MG63 (cell line): ENCODE measurements around the gene VGLL4. TPM values are rescaled to one million over a fixed set of nuclear protein-coding genes. Genes with fewer than 3 reads are reported as not detected.

ENCODE experiments used
- DNase-seq: peaks from one replicate; pipeline ENCODE4 v3.0.0-alpha.2; 2020
- H3K27me3 ChIP-seq: fragments of 250-450 bp; sonication (Bioruptor Pico); 2 replicates; pipeline ENCODE4 v1.5.1; 2020; ENCODE audit warnings: mild to moderate bottlenecking, moderate library complexity
- H3K36me3 ChIP-seq: fragments of 250-450 bp; sonication (Bioruptor Pico); 2 replicates; pipeline ENCODE4 v1.5.1; 2020; ENCODE audit warnings: mild to moderate bottlenecking, moderate library complexity
- H3K4me3 ChIP-seq: fragments of 250-450 bp; sonication (Bioruptor Pico); 2 replicates; pipeline ENCODE4 v1.5.1; 2020; ENCODE audit warnings: mild to moderate bottlenecking, moderate library complexity
- H3K9me3 ChIP-seq: fragments of 250-450 bp; sonication (Bioruptor Pico); 2 replicates; pipeline ENCODE4 v1.5.1; 2020; ENCODE audit warnings: mild to moderate bottlenecking, moderate library complexity
- total RNA-seq: library from RNA; depleted of rRNA; stranded (reverse); fragments of >200 nt; shearing (Covaris generic); gene quantifications from 2 replicates; pipeline ENCODE4 v1.2.3, GENCODE V29; 2014; ENCODE audit warnings: low replicate concordance

VGLL4 gene
- total RNA-seq, 1 experiment from 2014 or later: 21.1 TPM

DNA sequence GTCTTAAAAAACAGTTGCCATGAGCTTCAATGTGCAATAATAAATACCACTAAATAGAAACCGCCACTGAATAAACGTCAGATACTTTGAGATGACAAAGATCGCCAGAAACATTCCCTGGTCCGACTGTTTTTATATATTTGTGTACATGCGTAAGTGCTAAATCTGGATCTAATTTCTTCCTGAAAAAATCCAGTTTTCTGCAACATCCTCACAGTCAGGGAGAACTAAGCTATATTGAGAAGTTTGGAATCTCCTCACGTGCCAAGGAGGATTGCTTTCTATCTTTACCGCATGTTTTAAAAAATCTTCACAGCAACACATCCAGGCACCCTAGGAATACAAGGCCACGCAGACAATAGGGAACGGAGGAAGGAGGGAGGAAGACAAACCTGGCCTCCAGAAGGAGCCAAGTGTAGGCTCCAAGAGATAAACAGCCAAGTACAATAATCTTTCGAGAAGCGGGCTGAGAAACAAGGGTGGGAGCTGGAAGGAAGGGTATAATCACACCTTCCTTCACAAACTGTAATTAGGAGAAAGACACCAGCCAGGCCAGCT lies 5.7 kb downstream of the VGLL4 start:
- H3K36me3 ChIP-seq: peaks cover 8% of the 10 kb centered on the region; the same call in 1 of the 2 replicates
- H3K9me3 ChIP-seq: no peaks in the 10 kb centered on the region
- H3K4me3 ChIP-seq: peak overlapping the region; percentile 19
- peak; percentile 17 for DNase-seq
- no peaks in the 10 kb centered on the region for H3K27me3 ChIP-seq

DNA sequence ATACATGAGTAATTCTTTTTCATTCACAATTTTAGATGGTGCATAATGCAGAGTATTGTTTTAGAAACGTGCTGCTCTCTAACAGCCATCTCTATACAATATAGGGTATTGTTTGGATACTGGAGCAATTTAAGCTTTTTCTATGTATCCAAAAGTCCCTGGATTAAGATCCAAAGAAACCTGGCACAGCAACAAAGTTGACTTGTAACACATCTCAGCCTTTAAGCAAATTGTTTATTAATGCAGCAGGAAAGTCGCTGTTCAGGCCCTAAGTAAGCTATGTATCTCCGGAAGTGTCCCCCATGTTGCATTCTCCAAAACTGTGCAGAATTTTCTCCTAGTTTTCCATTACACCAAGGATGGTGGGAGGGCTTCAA lies 7.3 kb downstream of the VGLL4 start:
- no peak for DNase-seq
- Histone ChIP-seq H3K9me3 (no peaks in the 10 kb centered on the region), H3K27me3 (no peaks in the 10 kb centered on the region), H3K4me3 (no peak overlapping the region), H3K36me3 (peaks cover 8% of the 10 kb centered on the region; the same call in 1 of the 2 replicates)

DNA sequence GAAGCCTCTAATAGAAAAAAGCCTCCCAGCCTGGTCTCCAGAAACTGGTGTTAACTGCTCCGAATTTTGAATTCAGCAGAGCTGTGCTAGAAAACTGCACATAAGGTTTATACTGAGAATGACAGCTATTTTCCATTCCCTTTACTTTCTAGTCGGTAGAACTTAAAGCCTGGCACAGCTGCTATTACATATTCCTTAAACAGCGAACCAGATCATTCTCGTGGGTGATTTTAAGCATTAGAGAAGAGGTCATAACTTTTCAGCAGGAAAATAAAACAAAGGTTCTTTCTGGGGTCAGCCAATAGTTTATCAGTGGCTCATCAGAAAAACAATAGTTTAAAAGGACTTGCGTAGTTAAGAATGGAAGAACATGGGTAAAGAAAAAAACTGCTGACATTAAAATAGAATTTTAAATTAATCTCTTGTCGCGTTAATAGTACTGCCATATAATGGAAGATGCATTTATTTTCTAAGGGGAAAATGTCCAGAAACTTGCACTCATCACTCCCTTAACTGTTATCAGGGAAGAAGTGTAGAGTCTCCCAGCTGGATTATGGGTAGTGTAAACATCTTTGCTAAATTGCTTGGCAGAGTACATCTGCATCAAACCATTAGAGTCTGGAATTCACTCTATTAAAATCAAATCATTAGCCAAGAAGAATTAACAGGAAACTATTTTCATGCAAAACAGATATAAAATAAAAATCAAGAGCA lies 7.9 kb downstream of the VGLL4 start:
- no peaks in the 10 kb centered on the region for H3K27me3 ChIP-seq
- no peak overlapping the region for H3K4me3 ChIP-seq
- H3K36me3 ChIP-seq: peaks cover 8% of the 10 kb centered on the region; the same call in 1 of the 2 replicates
- H3K9me3 ChIP-seq: no peaks in the 10 kb centered on the region
- no peak for DNase-seq

DNA sequence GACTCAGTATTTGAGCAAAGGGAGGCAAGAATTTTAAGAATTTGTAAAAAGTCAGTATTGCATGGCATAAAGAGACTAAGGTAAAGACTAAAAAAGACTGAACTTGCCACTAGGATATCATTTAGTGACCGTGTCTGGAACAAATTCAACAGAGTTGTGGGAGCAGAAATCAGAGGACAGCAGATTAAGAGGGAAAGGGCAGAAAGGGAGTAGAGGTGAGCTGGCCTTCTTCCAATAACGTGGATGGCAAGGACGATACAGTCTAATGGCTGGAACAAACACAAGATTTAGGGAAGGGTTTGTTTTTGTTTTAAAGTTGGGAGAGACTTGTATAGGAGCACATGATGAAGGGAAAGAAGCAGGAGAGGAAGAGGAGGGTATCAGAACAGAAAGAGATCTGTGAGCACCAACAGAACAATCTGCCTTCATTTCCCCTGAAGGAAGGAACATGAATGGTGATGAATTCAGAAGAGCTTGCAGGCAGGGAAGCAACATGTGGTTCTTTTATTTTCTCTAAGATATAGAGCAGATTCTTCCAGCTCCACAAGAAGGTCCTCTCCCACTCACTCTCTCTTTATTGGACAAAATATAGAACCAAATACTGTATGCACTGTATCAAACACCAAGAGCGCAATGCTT lies 8.6 kb downstream of the VGLL4 start:
- Histone ChIP-seq H3K27me3 (no peaks in the 10 kb centered on the region), H3K36me3 (peaks cover 8% of the 10 kb centered on the region; the same call in 1 of the 2 replicates), H3K9me3 (no peaks in the 10 kb centered on the region), H3K4me3 (no peak overlapping the region)
- DNase-seq: no peak

DNA sequence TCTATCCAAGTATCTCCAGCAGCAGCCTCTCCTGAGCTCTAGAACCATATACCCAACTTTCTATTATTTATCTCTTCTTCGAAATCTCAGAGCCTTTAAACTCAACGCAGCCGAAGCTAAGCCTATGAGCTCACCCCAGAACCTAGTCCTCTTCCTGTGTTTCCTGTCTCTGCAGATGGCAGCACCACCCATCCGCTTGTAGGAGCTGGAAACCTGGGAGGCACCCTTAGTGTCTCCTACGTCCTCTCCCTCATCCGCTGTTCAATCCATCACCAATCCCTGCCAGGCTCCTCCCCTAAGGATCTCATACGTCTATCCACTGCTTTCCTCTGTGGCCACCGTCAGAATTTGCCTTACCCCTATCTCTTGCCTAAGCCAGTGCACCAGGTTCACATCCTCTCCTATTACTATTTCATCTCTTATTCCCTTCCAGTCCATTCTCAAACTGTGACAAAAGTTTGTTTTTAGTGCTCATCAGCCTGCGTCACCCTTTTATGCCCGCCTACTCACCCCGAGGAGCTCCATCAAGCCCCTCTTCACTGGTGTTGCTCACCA lies 9.6 kb downstream of the VGLL4 start:
- no peak for DNase-seq
- H3K9me3 ChIP-seq: no peaks in the 10 kb centered on the region
- H3K36me3 ChIP-seq: peaks cover 4% of the 10 kb centered on the region; the same call in 1 of the 2 replicates
- H3K27me3 ChIP-seq: no peaks in the 10 kb centered on the region
- H3K4me3 ChIP-seq: no peak overlapping the region

DNA sequence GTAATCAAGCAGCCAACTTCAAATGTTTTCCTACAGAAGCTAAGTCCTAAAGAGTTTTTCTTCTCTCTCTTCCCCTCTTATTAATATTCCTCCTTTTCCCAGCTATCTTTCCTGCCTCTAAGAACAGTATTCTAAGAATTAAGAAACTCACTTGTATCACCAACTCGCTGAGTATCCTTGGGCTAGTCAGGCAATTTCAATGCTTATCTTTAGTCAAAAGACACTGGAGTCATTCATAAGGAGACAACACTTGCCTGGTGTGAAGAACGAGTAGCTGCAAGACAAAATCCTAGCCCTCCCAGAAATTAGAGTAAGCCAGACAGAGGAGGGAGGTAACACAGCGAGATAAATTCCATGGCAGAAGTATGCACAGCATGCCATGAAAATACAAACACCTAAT lies 10.7 kb downstream of the VGLL4 start:
- no peak for DNase-seq
- H3K36me3 ChIP-seq: no peaks in the 10 kb centered on the region; the same call in 1 of the 2 replicates
- no peaks in the 10 kb centered on the region for H3K27me3 ChIP-seq
- no peaks in the 10 kb centered on the region for H3K9me3 ChIP-seq
- no peak overlapping the region for H3K4me3 ChIP-seq

DNA sequence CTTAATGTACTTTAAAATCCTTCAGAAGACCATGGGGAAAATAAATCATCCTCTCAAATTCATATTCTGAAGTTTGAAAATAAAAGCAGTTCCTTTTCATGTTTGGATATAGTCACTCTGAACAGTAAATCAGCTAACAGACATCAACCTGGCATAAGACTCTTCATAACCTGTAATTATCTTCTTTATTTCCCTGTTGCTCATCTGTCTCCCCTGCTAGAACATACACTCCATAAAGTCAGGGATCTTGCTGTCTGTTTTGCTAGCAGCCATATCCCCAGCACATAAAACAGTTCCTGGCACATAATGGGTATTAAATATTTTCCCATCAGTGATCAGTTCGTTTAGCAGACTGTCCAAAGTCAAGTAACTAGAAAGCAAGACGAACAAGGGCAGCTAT lies 11.2 kb downstream of the VGLL4 start:
- H3K4me3 ChIP-seq: no peak overlapping the region
- H3K36me3 ChIP-seq: no peaks in the 10 kb centered on the region; the same call in 1 of the 2 replicates
- no peaks in the 10 kb centered on the region for H3K9me3 ChIP-seq
- H3K27me3 ChIP-seq: no peaks in the 10 kb centered on the region
- no peak for DNase-seq

DNA sequence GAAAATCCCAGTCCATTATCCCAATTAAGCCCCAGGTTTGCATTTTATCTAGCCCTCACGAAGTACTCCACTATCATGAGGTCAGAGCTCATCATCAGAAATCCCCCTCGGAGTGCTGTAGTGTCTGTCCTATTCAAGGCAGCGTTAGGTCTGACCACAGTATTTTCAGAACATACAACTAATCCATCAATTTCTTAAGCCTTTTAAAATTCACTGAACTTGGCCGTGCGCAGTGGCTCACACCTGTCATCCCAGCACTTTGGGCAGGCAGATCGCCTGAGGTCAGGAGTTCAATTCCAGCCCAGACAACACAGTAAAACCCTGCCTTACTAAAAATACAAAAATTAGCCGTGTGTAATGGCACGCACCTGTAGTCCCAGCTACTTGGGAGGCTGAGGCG lies 11.9 kb downstream of the VGLL4 start:
- H3K9me3 ChIP-seq: no peaks in the 10 kb centered on the region
- no peaks in the 10 kb centered on the region; the same call in 1 of the 2 replicates for H3K36me3 ChIP-seq
- H3K4me3 ChIP-seq: no peak overlapping the region
- DNase-seq: no peak
- H3K27me3 ChIP-seq: no peaks in the 10 kb centered on the region

DNA sequence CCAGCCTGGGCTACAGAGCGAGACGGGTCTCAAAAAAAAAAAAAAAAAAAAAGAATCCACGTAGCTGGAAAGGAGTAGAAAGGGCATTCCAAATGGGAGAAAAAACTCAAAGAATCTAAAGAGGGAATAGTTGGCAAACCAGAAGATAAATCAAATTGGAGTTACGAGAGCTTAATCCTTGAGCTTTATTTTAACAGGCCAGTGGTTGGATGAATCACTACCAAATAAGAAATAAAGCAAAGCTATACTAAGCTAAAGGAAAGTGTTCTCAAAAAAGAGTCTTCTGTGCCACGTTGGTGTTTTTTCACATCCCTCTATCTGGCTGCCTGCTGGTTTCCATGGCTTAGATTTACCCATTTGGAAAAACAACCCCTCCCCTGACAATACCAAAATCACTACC lies 14.0 kb downstream of the VGLL4 start:
- no peaks in the 10 kb centered on the region for H3K27me3 ChIP-seq
- peak; percentile 27 for DNase-seq
- no peak overlapping the region for H3K4me3 ChIP-seq
- no peaks in the 10 kb centered on the region for H3K9me3 ChIP-seq
- H3K36me3 ChIP-seq: no peaks in the 10 kb centered on the region; the same call in 1 of the 2 replicates

DNA sequence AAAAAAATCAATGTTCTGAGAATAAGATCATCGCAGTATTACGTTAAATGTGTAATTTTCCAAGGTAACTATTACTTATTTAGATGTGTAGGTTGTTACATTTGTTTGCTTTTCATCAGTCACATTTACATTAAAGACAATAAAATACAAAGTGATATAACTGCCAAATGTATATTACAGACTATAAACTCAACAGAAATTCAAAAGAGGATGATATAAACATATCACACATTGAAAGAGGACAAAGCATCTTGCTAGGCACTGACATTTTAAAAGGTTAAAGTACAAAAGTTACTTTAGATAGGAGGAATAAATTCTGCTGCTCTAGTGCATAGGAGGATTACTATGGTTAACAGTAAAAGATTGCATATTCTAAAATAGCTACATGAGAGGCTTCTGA lies 16.1 kb downstream of the VGLL4 start:
- H3K27me3 ChIP-seq: no peaks in the 10 kb centered on the region
- DNase-seq: no peak
- H3K9me3 ChIP-seq: no peaks in the 10 kb centered on the region
- no peak overlapping the region for H3K4me3 ChIP-seq
- H3K36me3 ChIP-seq: no peaks in the 10 kb centered on the region; the same call in 1 of the 2 replicates

DNA sequence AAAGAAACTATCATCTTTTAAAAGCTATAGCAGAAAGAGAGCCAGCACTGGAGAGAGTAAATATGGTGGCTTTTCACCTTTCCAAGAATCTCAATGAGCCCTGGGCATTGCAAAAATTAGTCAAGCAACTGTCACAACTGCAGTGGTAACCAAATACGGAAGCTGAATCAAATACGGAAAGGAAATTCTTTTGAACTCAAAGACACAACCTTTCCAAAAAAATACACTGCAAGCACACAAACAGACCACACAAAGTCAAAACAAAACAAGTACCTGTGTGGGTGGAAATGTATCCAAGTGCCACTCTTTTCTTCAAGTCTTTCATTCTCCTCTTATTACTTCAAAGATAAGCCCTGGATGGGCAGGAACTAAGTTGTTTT lies 17.6 kb downstream of the VGLL4 start:
- Histone ChIP-seq H3K27me3 (no peaks in the 10 kb centered on the region), H3K9me3 (no peaks in the 10 kb centered on the region), H3K4me3 (no peak overlapping the region), H3K36me3 (no peaks in the 10 kb centered on the region; the same call in 1 of the 2 replicates)
- no peak for DNase-seq

DNA sequence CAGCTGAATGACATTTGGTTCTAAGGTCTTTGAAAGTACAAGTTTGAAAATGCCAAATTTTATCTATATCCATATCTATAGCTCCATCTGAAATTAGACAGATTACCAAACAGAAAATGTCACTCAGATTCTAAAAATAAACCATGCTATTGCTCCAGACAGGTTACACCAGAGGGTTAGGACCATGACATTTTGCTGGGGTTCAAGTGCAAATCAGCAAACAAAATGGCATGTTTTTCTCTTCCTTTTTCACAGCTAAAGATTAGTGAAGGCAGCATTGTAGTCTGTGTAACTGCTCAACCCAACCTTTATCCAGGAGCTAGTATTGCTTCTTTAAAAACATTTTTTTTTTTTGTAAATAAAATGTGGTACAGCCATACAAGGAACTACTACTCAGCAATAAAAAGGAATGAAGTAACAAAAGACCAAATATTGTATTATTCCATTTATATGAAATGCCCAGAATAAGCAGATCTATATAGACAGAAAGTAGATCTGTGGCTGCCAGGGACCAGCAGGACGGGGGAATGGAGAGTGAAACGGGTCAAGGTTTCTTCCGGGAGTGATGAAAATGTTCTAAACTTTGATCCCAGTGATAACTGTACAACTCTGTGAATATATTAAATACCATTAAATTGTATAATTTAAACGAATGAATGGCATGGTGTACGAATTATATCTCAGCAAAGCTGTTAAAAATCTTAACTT lies 18.2 kb downstream of the VGLL4 start:
- H3K4me3 ChIP-seq: no peak overlapping the region
- no peaks in the 10 kb centered on the region for H3K9me3 ChIP-seq
- H3K36me3 ChIP-seq: no peaks in the 10 kb centered on the region; the same call in 1 of the 2 replicates
- no peak for DNase-seq
- H3K27me3 ChIP-seq: no peaks in the 10 kb centered on the region

DNA sequence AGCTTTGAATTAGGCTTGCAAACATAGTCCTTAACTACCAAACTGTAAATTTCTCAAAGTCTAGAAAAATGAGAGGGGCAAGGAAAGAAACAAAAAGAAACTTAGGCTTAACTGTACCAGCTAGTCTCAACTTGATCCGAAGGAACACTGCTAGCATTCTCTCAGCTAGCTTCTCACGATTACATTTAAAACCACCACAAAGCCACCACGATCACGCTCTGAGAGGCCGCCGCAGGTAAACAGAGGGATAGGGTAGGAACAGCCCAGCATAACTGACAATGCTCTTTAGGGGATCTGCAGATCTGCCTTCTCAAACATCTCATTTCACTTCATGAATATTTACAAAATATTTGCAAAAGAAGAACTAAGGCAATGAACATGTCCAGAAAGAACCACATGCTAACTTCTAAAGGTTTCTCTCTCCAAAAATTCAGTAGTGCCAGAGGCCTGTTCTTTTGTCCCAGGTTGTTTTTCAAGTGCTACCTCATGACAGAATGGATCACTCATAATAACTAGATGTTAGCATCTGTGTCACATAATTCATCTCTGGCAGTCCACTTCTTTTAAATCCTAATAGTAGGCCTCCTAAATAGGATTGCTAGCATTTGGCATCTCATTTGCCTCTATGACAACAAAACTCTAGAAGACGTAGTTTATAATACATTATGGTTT lies 18.9 kb downstream of the VGLL4 start:
- no peak for DNase-seq
- H3K9me3 ChIP-seq: no peaks in the 10 kb centered on the region

DNA sequence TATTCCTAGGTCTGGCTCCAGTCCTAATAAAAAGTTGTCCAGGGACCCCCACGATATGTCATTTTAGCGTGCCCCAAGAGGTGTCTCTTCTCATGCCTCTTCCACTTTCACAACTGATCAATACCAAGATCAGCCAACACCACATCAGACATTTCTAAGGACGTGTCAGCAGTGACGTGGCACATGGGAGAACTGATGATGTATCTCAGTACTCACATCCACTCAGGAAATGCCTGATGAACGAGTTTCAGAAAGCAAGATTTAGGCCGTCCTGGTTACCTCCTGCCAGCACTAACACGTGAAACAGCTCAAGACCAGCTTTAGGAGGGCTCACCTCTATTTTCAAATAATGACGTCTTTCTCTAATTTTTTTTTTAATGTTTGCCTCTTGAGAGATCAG lies 19.6 kb downstream of the VGLL4 start:
- Histone ChIP-seq H3K27me3 (no peaks in the 10 kb centered on the region), H3K4me3 (no peak overlapping the region), H3K36me3 (no peaks in the 10 kb centered on the region; the same call in 1 of the 2 replicates), H3K9me3 (no peaks in the 10 kb centered on the region)
- DNase-seq: no peak

More for the DNA sequence above, 18.9 kb downstream of the VGLL4 start:
- Histone ChIP-seq H3K27me3 (no peaks in the 10 kb centered on the region), H3K4me3 (no peak overlapping the region), H3K36me3 (no peaks in the 10 kb centered on the region; the same call in 1 of the 2 replicates)

DNA sequence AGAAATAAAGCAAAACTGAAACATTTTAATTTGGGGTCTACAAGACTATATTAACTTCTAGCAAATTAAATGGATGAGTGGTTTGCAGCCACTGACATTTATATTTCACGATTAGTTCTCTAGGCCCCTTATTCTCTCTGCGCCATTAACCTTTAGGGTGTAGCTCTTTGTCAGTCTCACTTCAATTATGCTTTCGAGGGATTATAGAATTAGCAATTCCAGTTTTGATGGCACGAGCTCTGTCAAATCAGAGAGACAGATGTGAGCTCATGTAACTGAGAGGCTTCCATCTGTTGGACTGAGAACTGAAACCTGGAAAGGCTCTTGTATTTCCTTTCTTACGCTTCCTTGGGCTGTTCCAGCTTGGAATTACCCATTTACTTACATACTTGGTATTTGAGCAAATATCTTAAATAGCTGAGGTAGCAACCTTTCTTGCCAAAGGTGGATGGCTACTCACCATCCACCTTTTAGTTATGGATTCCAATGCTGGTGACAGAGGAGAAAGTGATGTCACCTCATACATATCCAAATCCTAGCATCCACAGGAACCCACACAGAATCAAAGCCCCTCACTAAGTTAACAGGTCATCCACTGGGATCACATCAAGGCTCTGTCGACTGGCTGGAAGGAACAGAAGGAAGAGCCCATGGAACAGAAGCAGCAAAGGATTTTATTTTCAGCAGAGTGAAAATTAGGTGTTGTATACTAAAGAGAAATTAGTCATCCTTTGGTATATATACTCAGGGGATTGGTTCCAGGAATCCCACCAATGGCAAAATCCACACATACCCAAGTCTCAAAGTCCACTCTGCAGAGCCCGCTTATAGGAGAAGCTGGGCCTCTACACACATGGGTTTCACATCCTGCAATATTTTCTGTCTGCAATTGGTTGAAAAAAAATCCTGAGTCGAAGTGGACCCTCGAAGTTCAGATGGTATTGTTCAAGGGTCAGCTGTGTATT lies 20.8 kb downstream of the VGLL4 start:
- Histone ChIP-seq H3K36me3 (no peaks in the 10 kb centered on the region; the same call in 1 of the 2 replicates), H3K4me3 (no peak overlapping the region), H3K9me3 (no peaks in the 10 kb centered on the region), H3K27me3 (no peaks in the 10 kb centered on the region)
- DNase-seq: no peak
